HG03378 (cell line): ENCODE measurements around the gene OXT.
"Not testable (repeated sequence)": the region's sequence is repeated elsewhere in the genome, so short reads cannot be mapped to it uniquely, and the experiment has no call there.

Experiments
- ATAC-seq: cut with Tn5 transposase; IDR thresholded peaks from one replicate; pipeline ENCODE4 v1.9.1; 2021; ENCODE audit warnings: mild to moderate bottlenecking, moderate library complexity; ENCODE audit not compliant: unreplicated experiment

Gene OXT

DNA sequence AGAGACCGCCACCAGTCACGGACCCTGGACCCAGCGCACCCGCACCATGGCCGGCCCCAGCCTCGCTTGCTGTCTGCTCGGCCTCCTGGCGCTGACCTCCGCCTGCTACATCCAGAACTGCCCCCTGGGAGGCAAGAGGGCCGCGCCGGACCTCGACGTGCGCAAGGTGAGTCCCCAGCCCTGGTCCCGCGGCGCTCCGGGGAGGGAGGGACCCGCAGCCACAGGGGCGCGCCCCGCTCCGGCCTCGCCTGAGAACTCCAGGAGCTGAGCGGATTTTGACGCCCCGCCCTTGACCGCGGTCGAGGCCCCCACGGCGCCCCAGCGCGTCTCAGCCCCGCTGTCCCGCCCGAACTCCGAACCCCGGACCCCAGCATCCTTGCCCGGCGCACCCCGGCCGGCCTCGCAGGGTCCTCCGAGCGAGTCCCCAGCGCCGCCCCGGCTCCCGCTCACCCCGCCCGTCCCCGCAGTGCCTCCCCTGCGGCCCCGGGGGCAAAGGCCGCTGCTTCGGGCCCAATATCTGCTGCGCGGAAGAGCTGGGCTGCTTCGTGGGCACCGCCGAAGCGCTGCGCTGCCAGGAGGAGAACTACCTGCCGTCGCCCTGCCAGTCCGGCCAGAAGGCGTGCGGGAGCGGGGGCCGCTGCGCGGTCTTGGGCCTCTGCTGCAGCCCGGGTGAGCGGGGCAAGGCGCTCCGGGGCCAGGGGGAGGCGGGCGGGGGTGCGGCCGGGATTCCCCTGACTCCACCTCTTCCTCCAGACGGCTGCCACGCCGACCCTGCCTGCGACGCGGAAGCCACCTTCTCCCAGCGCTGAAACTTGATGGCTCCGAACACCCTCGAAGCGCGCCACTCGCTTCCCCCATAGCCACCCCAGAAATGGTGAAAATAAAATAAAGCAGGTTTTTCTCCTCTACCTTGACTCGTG lies at the start of gene OXT:
OXT (plus strand) TSS at position 11 of the 920 bp plus-strand sequence; CDS start at position 47, 36 bp downstream.
- ATAC-seq, result no peak

DNA sequence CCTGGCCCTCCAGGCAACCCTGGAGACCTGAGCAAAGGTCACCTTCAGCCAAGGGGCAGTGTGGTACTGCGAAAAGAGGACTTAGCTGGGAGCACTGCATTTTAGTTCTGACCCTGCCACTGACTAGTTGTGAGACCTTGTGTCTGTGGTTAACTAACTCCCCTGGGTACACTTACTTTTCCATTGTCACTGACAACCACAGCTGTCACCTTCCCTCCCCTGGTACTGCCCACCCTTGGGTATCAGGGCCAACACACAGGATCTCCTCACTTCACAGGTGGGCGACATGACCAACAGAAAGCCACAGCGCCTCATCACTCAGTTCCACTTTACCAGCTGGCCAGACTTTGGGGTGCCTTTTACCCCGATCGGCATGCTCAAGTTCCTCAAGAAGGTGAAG lies 49.6 kb upstream of the OXT start:
- ATAC-seq, result no peak

- ATAC-seq, result not testable (repeated sequence)
Measured at GRCh38 chr20:3022559-3023490, 48.6 kb upstream of the OXT start.

DNA sequence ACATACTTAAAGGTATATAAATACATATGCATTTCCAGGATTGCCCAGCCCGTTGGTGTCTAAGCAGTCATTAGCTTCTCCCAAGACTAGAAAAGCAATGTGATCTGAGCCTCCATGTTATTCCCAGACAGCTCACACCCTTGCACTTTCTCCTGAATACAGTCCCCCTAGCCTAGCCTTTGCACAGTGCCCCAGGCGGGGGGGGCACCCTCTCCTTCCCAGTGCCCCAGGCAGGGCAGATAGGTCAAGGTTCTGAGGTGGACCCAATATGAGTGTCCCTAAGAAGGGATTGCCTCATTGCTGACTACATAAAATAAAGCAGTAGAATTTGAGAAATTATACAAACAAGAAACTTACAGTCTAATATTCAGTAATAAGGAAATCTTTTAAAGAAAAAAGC lies 43.4 kb upstream of the OXT start:
- ATAC-seq, result no peak

- no peak for ATAC-seq
Measured at GRCh38 chr20:3031524-3032147, 39.8 kb upstream of the OXT start.

DNA sequence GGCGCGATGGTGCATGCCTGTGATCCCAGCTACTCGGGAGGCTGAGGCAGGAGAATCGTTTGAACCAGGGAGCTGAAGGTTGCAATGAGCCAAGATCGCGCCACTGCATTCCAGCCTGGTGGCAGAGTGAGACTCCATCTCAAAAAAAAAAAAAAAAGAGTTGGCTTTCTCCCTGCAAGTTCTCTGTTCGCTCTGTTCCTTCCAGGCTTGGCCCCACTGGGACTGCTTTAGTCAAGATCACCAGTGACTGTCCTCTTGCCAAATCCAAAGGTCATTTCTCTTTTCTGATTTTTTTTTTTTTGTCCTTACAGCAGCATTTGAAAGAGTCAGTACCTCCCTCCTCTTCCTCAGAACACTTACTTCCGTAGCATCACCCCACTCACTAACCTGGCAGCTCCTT lies 38.8 kb upstream of the OXT start:
- no peak for ATAC-seq

DNA sequence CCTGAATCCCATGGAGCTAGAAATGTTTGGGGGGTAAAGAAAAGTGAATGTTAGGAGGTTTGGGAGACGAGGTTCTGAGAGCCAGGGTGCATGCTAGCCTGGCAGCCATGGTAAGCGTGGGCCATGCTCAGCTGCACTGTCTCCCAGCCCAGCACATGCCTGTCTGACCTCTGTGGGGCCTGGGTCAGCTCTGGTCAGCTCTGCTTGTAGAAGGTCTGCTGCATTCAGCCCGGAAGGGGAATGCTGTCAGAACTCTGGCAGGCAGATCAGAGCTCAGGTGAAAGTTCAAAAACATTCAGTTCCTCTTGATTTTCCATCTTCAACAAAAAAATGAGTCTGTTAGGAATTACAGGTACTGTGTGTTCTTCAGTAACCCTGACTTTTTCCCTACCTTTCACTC lies 33.8 kb upstream of the OXT start:
- ATAC-seq, result no peak

DNA sequence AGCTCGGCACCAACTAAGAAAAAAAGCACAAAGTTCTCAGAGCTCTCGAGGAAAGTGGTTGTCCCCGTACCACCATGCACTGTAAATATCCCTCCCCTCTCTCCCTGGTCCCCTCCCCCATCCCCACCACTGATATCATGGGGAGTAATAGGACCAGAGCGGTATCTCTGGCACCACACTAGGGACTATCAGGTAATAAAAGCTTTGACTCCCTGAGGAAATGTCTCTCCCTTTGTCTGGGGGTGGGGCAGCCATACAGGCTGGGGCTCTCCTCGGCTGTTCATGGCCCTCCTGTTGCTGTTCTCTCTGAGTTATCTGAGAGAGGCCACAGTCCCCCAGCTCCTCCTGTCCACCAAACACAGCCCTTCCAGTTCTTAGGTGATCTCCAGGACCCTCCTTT lies 33.0 kb upstream of the OXT start:
- no peak for ATAC-seq

- ATAC-seq, result no peak
Measured at GRCh38 chr20:3039426-3039825, 32.0 kb upstream of the OXT start.

- ATAC-seq, result no peak
Measured at GRCh38 chr20:3040086-3040485, 31.3 kb upstream of the OXT start.

GRCh38 chr20:3041854-3042409 lies 29.5 kb upstream of the OXT start:
- ATAC-seq, result no peak

DNA sequence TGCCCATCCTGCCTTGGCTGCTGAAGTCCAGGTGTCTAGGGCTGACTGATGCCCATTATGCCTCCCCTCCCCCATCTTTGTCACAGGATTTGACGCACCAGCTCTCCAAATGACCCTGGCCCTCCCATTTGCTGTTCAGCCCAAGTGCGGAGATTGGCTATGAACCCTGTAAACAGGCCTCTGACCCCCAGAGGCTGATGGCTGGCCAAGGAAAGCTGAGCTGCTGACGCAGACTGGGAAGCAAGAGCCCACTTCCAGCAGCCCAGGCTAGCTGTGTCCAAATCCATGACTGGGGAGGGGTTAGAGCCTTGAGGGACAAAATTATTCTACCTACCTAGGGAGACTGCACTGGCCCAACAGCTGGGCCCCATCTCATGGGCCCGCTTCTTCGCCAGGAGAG lies 28.8 kb upstream of the OXT start:
- no peak for ATAC-seq

DNA sequence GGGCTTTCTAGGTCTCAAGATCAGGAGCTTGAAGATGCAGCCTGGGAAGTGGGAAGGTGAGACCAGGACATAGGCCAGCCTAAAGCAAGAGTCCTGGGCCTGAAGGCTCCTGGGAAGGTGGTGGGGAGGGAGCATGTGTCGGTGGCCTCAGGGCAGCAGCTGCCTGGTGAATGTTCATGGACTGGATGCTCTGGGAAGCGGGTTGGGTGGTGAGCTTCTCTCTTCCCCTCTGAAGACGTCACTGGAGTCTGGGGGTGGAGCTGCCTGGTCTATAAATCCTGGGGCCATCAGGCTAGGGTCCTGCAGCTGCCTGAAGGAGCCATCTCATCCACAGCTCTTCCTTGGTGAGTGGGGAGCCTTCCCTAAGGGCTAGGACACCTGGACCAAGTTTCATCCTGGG lies 28.1 kb upstream of the OXT start, which contains the start of gene GNRH2:
GNRH2 (plus strand) TSS at position 301 of the 400 bp plus-strand sequence. CDS start 793 bp downstream, outside the sequence.
- ATAC-seq, result no peak

- no peak for ATAC-seq
Measured at GRCh38 chr20:3044336-3044965, 27.0 kb upstream of the OXT start.

DNA sequence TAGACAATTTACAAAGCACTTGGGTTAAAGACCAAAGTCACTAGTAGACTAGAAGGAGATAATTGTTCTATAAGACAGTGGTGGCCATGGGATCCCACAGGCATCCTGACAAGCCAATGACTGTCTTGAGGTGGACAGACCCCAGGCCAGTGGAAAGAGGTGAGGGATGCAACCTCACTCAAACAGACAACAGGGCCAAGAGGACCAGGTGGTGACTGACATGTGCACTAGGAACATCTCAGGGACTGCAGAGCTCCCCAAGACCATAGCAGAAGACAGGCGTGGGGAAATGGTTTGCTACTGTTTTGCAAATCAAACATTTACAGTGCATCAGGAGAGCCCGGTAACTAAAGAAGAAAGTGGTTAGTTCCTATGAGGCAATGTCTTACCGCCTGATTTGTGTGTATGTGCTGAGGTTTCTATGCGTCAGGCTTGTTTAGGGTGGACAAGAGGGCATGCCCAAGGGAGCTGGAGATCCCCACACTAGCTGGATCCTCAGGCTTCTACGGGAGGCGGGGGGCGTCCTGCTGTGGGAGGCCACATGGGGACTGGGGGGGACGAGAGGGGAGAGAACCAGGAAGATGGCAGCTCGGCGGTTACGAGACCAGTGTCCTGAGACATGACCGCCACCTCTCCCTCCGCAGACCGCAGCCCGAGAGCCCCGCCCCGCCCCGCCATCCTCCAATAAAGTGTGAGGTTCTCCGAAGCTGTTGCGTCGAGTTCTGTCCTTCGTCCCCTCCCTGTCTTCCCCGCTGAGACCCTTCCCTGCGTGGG lies 26.2 kb upstream of the OXT start:
- ATAC-seq, result peak; percentile 34

DNA sequence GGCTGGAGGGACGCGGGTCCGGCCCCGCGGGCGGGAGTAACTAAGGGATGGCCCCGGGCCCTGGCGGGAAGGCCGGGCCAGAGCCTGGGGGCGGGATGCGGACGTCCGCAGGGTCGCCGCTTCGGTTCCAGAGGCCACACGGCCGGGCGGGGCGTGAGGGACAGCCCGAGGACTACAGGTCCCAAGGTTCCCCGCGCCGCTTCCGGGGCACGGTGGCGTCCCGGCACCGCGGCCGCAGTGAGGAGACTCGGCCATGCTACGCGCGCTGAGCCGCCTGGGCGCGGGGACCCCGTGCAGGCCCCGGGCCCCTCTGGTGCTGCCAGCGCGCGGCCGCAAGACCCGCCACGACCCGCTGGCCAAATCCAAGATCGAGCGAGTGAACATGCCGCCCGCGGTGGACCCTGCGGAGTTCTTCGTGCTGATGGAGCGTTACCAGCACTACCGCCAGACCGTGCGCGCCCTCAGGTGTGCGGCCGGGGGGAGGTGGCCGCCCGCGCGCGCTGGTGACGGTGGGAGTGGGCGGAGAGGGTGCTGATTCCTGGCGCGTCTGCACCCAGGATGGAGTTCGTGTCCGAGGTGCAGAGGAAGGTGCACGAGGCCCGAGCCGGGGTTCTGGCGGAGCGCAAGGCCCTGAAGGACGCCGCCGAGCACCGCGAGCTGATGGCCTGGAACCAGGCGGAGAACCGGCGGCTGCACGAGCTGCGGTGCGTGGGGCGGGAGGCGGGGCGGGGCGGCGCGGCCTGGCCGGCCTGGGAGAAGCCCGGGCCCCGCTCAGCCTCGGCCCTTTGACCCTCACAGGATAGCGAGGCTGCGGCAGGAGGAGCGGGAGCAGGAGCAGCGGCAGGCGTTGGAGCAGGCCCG lies 25.4 kb upstream of the OXT start, which contains the start of gene MRPS26:
MRPS26 (plus strand) TSS at position 237 of the 861 bp plus-strand sequence; CDS start at position 254, 17 bp downstream.
- ATAC-seq, result peak; percentile 72

- ATAC-seq, result no peak
Measured at GRCh38 chr20:3046677-3047462, 24.6 kb upstream of the OXT start.
